ENCODE results near the gene BMERB1.
"Not testable (repeated sequence)": the region's sequence is repeated elsewhere in the genome, so short reads cannot be mapped to it uniquely, and the experiment has no call there.

Gene BMERB1

GRCh38 chr16:15532825-15533224 lies 98.4 kb downstream of the BMERB1 start:
- FAIRE-seq (no peak), DNase-seq (ENCODE audit: insufficient read length, low spot score) (no peak)
- no peak for TF ChIP-seq POLR2A (IDR thresholded peaks at IDR 0.05; ENCODE audit: low read depth, low read length)
- no peak for TF ChIP-seq PAX5 (IDR thresholded peaks at IDR 0.05; ENCODE audit: insufficient read depth, low read length, severe bottlenecking)
- TF ChIP-seq TAF1 (IDR thresholded peaks at IDR 0.05; ENCODE audit: low read depth, low read length): no peak
- TF ChIP-seq SPI1 (IDR thresholded peaks at IDR 0.05; ENCODE audit: low read depth, low read length): no peak
- no peak for TF ChIP-seq POLR2AphosphoS5 (IDR thresholded peaks at IDR 0.05; ENCODE audit: low read depth, low read length)
- no peak for TF ChIP-seq POU2F2 (IDR thresholded peaks at IDR 0.05; ENCODE audit: low read depth, low read length)

DNA sequence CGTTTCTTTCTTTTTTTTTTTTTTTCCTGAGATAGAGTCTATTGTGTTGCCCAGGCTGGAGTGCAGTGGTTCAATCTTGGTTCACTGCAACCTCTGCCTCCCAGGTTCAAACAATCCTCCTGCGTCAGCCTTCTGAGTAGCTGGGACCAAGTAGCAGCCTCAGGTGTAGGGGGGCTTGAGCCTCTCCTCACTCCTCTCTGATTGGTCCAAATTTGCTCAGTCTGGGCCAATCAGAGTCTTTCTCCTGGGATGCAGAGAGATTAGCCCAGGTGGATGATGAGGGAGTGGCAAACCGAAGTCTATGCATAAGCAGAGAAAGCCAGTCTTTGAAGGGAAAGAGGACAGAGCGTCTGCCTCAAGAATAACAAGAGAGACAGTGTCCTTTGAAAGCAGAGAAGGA lies 99.0 kb downstream of the BMERB1 start:
- FAIRE-seq (no peak), DNase-seq (ENCODE audit: insufficient read length, low spot score) (no peak)

DNA sequence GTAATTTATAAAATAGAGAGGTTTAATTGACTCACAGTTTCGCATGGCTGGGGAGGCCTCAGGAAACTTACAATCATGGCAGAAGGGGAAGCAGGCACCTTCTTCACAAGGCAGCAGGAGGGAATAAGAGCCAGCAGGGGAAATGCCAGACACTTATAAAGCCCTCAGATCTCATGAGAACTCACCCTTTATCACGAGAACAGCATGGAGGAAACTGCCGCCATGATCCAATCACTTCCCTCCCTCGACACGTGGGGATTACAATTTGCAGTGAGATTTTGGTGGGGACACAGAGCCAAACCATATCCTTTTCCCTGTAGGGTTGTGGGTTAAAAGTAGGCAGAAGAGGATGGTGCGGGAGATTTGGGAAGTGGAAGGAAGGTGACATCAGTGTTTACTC lies 101.4 kb downstream of the BMERB1 start:
- TF ChIP-seq PAX5 (IDR thresholded peaks at IDR 0.05; ENCODE audit: insufficient read depth, low read length, severe bottlenecking) (no peak), TAF1 (IDR thresholded peaks at IDR 0.05; ENCODE audit: low read depth, low read length) (no peak), SPI1 (IDR thresholded peaks at IDR 0.05; ENCODE audit: low read depth, low read length) (no peak), POU2F2 (IDR thresholded peaks at IDR 0.05; ENCODE audit: low read depth, low read length) (no peak), POLR2A (IDR thresholded peaks at IDR 0.05; ENCODE audit: low read depth, low read length) (no peak)
- FAIRE-seq (no peak), DNase-seq (ENCODE audit: insufficient read length, low spot score) (no peak)

More for the DNA sequence above, 99.0 kb downstream of the BMERB1 start:
- TF ChIP-seq POLR2A (IDR thresholded peaks at IDR 0.05; ENCODE audit: low read depth, low read length): no peak
- TF ChIP-seq SPI1 (IDR thresholded peaks at IDR 0.05; ENCODE audit: low read depth, low read length): no peak
- TF ChIP-seq POU2F2 (IDR thresholded peaks at IDR 0.05; ENCODE audit: low read depth, low read length): no peak
- no peak for TF ChIP-seq POLR2AphosphoS5 (IDR thresholded peaks at IDR 0.05; ENCODE audit: low read depth, low read length)
- no peak for TF ChIP-seq TAF1 (IDR thresholded peaks at IDR 0.05; ENCODE audit: low read depth, low read length)

DNA sequence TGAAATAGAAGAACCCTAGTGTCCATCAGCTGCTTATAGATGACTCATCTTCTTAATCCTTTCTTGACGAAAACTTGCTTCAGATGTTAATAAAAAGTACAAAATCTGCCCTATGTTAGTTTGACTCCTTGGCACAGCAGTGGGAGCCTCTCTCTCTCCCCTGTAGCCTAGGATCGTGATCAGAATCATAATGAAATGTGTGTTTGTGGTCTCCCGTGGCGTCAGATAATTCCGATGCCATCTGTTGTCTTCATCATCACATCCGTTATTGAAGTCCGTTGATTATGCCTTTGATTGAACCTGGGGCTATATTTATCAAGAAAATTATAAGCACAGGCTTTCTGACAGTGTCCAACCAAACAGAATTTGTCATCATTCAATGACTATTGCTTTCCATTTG lies 102.5 kb downstream of the BMERB1 start:
- FAIRE-seq (no peak), DNase-seq (ENCODE audit: insufficient read length, low spot score) (no peak)
- no peak for TF ChIP-seq POU2F2 (IDR thresholded peaks at IDR 0.05; ENCODE audit: low read depth, low read length)
- no peak for TF ChIP-seq POLR2A (IDR thresholded peaks at IDR 0.05; ENCODE audit: low read depth, low read length)
- TF ChIP-seq TAF1 (IDR thresholded peaks at IDR 0.05; ENCODE audit: low read depth, low read length): no peak
- TF ChIP-seq SPI1 (IDR thresholded peaks at IDR 0.05; ENCODE audit: low read depth, low read length): no peak
- no peak for TF ChIP-seq PAX5 (IDR thresholded peaks at IDR 0.05; ENCODE audit: insufficient read depth, low read length, severe bottlenecking)
- no peak for TF ChIP-seq POLR2AphosphoS5 (IDR thresholded peaks at IDR 0.05; ENCODE audit: low read depth, low read length)

GRCh38 chr16:15538507-15538906 lies 104.1 kb downstream of the BMERB1 start:
- DNase-seq (ENCODE audit: insufficient read length, low spot score) (no peak), FAIRE-seq (no peak)
- TF ChIP-seq POU2F2 (IDR thresholded peaks at IDR 0.05; ENCODE audit: low read depth, low read length) (no peak), POLR2A (IDR thresholded peaks at IDR 0.05; ENCODE audit: low read depth, low read length) (no peak), POLR2AphosphoS5 (IDR thresholded peaks at IDR 0.05; ENCODE audit: low read depth, low read length) (no peak), TAF1 (IDR thresholded peaks at IDR 0.05; ENCODE audit: low read depth, low read length) (no peak), SPI1 (IDR thresholded peaks at IDR 0.05; ENCODE audit: low read depth, low read length) (no peak)

GRCh38 chr16:15539197-15539596 lies 104.8 kb downstream of the BMERB1 start:
- no peak for FAIRE-seq
- TF ChIP-seq POLR2A (IDR thresholded peaks at IDR 0.05; ENCODE audit: low read depth, low read length) (no peak), TAF1 (IDR thresholded peaks at IDR 0.05; ENCODE audit: low read depth, low read length) (no peak), POU2F2 (IDR thresholded peaks at IDR 0.05; ENCODE audit: low read depth, low read length) (no peak), SPI1 (IDR thresholded peaks at IDR 0.05; ENCODE audit: low read depth, low read length) (no peak), POLR2AphosphoS5 (IDR thresholded peaks at IDR 0.05; ENCODE audit: low read depth, low read length) (no peak), PAX5 (IDR thresholded peaks at IDR 0.05; ENCODE audit: insufficient read depth, low read length, severe bottlenecking) (no peak)
- DNase-seq (ENCODE audit: insufficient read length, low spot score): no peak

DNA sequence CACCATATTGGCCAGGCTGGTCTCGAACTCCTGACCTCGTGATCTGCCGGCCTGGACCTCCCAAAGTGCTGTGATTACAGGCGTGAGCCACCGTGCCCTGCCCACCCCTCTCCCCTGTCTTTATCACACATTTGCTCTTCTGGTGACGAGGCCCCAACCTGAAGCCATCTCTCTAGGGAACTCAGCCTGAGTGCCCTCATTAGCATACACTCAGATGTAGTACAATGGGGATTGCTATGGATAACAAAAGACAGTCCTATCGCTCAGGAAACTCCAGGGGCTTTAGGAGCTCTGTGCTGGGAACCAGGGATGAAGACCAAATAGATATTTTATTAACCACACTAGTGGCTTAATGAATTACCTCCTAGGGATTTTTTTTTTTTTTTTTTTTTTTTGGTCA lies 107.9 kb downstream of the BMERB1 start:
- DNase-seq (ENCODE audit: insufficient read length, low spot score) (no peak), FAIRE-seq (no peak)
- TF ChIP-seq POU2F2 (IDR thresholded peaks at IDR 0.05; ENCODE audit: low read depth, low read length) (no peak), POLR2A (IDR thresholded peaks at IDR 0.05; ENCODE audit: low read depth, low read length) (no peak), TAF1 (IDR thresholded peaks at IDR 0.05; ENCODE audit: low read depth, low read length) (no peak), SPI1 (IDR thresholded peaks at IDR 0.05; ENCODE audit: low read depth, low read length) (no peak)

- no peak for DNase-seq (ENCODE audit: insufficient read length, low spot score)
- TF ChIP-seq PAX5 (IDR thresholded peaks at IDR 0.05; ENCODE audit: insufficient read depth, low read length, severe bottlenecking) (no peak), POU2F2 (IDR thresholded peaks at IDR 0.05; ENCODE audit: low read depth, low read length) (no peak), POLR2AphosphoS5 (IDR thresholded peaks at IDR 0.05; ENCODE audit: low read depth, low read length) (no peak), SPI1 (IDR thresholded peaks at IDR 0.05; ENCODE audit: low read depth, low read length) (no peak), TAF1 (IDR thresholded peaks at IDR 0.05; ENCODE audit: low read depth, low read length) (no peak), POLR2A (IDR thresholded peaks at IDR 0.05; ENCODE audit: low read depth, low read length) (no peak)
- no peak for FAIRE-seq
Measured at GRCh38 chr16:15542734-15543347, 108.5 kb downstream of the BMERB1 start.

DNA sequence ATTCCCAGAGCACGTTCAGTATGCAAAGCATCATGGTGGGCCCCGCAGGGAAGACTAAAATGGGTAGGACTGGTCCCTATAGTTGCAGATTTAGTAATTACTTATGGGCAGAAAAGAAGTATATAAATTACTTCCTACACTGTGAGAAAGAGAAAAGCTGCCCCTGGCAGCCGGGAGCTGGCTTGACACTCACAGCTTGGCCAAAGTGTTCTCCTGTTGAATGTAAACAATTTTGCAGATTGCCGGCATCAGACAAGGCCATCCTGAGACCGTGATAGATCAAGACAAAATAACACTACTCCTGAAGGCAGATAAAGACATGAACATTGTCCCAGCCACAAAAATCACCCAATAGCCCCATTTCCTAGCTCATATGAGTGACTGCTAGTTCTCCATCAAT lies 110.0 kb downstream of the BMERB1 start:
- no peak for TF ChIP-seq POU2F2 (IDR thresholded peaks at IDR 0.05; ENCODE audit: low read depth, low read length)
- TF ChIP-seq SPI1 (IDR thresholded peaks at IDR 0.05; ENCODE audit: low read depth, low read length): no peak
- TF ChIP-seq PAX5 (IDR thresholded peaks at IDR 0.05; ENCODE audit: insufficient read depth, low read length, severe bottlenecking): no peak
- TF ChIP-seq POLR2AphosphoS5 (IDR thresholded peaks at IDR 0.05; ENCODE audit: low read depth, low read length): no peak
- no peak for TF ChIP-seq POLR2A (IDR thresholded peaks at IDR 0.05; ENCODE audit: low read depth, low read length)
- TF ChIP-seq TAF1 (IDR thresholded peaks at IDR 0.05; ENCODE audit: low read depth, low read length): no peak
- FAIRE-seq (no peak), DNase-seq (ENCODE audit: insufficient read length, low spot score) (no peak)

- FAIRE-seq: no peak
- no peak for TF ChIP-seq PAX5 (IDR thresholded peaks at IDR 0.05; ENCODE audit: insufficient read depth, low read length, severe bottlenecking)
- TF ChIP-seq POLR2A (IDR thresholded peaks at IDR 0.05; ENCODE audit: low read depth, low read length): no peak
- TF ChIP-seq TAF1 (IDR thresholded peaks at IDR 0.05; ENCODE audit: low read depth, low read length): no peak
- no peak for TF ChIP-seq POU2F2 (IDR thresholded peaks at IDR 0.05; ENCODE audit: low read depth, low read length)
- TF ChIP-seq SPI1 (IDR thresholded peaks at IDR 0.05; ENCODE audit: low read depth, low read length): no peak
- no peak for TF ChIP-seq POLR2AphosphoS5 (IDR thresholded peaks at IDR 0.05; ENCODE audit: low read depth, low read length)
Measured at GRCh38 chr16:15545544-15545943, 111.2 kb downstream of the BMERB1 start.

GRCh38 chr16:15547072-15547767 lies 112.8 kb downstream of the BMERB1 start:
- not testable (repeated sequence) for DNase-seq (ENCODE audit: insufficient read length, low spot score); FAIRE-seq

More at GRCh38 chr16:15545544-15545943, 111.2 kb downstream of the BMERB1 start:
- no peak for DNase-seq (ENCODE audit: insufficient read length, low spot score)

Measured in GM12891 (cell line).